ENCODE results near the gene TTYH2. TPM values are rescaled to one million over a fixed set of nuclear protein-coding genes. Genes with fewer than 3 reads are reported as not detected.

TTYH2 gene
- total and polyA plus RNA-seq, 7 donors: 0.89 to 16.4 (median 5.1) TPM

GRCh38 chr17:74267987-74268499, 54.7 kb downstream of the TTYH2 start:
- 39% methylated on average over 17 of the region's 17 CpGs for WGBS, 3 donors
- no peak for TF ChIP-seq CTCF (IDR thresholded peaks at IDR 0.05)
- no peak for DNase-seq
- Histone ChIP-seq H3K4me3 (no peak overlapping the region), H3K27me3 (ENCODE audit: insufficient read depth in 3 of 3, low read length in 2 of 3) (peaks cover 0 to 5% (median 2%) of the 10 kb centered on the region in 3 donors), H3K27ac (no peak overlapping the region), H3K4me1 (peaks cover 5% of the 10 kb centered on the region), H3K36me3 (ENCODE audit: insufficient read depth in 1 of 2, low read depth in 1 of 2) (no peaks in the 10 kb centered on the region), H3K9me3 (no peaks in the 10 kb centered on the region)
- ATAC-seq: no peak
- intact Hi-C loops (cut with DNase I): no loop called here

- no peaks in the 10 kb centered on the region for H3K9me3 ChIP-seq
- no peak overlapping the region for H3K4me3 ChIP-seq
- ATAC-seq (no peak), DNase-seq (no peak)
- TF ChIP-seq CTCF (IDR thresholded peaks at IDR 0.05): no peak
- no peak overlapping the region for H3K27ac ChIP-seq
- peaks cover 0 to 6% (median 2%) of the 10 kb centered on the region in 3 donors for H3K27me3 ChIP-seq (ENCODE audit: insufficient read depth in 3 of 3, low read length in 2 of 3)
- peaks cover 5% of the 10 kb centered on the region for H3K4me1 ChIP-seq
- no peaks in the 10 kb centered on the region for H3K36me3 ChIP-seq (ENCODE audit: insufficient read depth in 1 of 2, low read depth in 1 of 2)
- intact Hi-C loops (cut with DNase I): no loop called here
- WGBS, 3 donors: 23 to 31% (median 26%) methylated on average over 8 of the region's 8 CpGs
Observed at GRCh38 chr17:74268558-74268957, 55.2 kb downstream of the TTYH2 start.

- no peak for TF ChIP-seq CTCF (IDR thresholded peaks at IDR 0.05)
- H3K27me3 ChIP-seq (ENCODE audit: insufficient read depth in 3 of 3, low read length in 2 of 3): peaks cover 0 to 21% (median 2%) of the 10 kb centered on the region in 3 donors
- no peak overlapping the region for H3K27ac ChIP-seq
- WGBS, 3 donors: 54 to 68% (median 56%) methylated on average over 10 of the region's 10 CpGs
- ATAC-seq: no peak
- DNase-seq: no peak
- H3K9me3 ChIP-seq: no peaks in the 10 kb centered on the region
- intact Hi-C loops (cut with DNase I): no loop called here
- no peaks in the 10 kb centered on the region for H3K36me3 ChIP-seq (ENCODE audit: insufficient read depth in 1 of 2, low read depth in 1 of 2)
- H3K4me1 ChIP-seq: peaks cover 5% of the 10 kb centered on the region
- no peak overlapping the region for H3K4me3 ChIP-seq
Observed at GRCh38 chr17:74270333-74270732, 57.0 kb downstream of the TTYH2 start.

GRCh38 chr17:74271281-74271680, 57.9 kb downstream of the TTYH2 start:
- H3K27ac ChIP-seq: no peak overlapping the region
- TF ChIP-seq CTCF (IDR thresholded peaks at IDR 0.05): no peak
- H3K4me1 ChIP-seq: peaks cover 5% of the 10 kb centered on the region
- no peak for ATAC-seq
- H3K9me3 ChIP-seq: no peaks in the 10 kb centered on the region
- H3K27me3 ChIP-seq (ENCODE audit: insufficient read depth in 3 of 3, low read length in 2 of 3): peaks cover 0 to 21% (median 2%) of the 10 kb centered on the region in 3 donors
- H3K36me3 ChIP-seq (ENCODE audit: insufficient read depth in 1 of 2, low read depth in 1 of 2): no peaks in the 10 kb centered on the region
- intact Hi-C loops (cut with DNase I): no loop called here
- no peak overlapping the region for H3K4me3 ChIP-seq
- no peak for DNase-seq
- WGBS, 3 donors: 83 to 89% (median 85%) methylated on average over 3 of the region's 3 CpGs
